Nephron (organoid): ENCODE results near the gene LIN37.

Experiments
- H3K27ac Mint-ChIP-seq, 3 experiments: 2 replicates each; pipeline ENCODE4 v1.8.0; 2020; ENCODE audit warnings: mixed read lengths in 3 of 3, mild to moderate bottlenecking in 2 of 3, moderate library complexity in 1 of 3
- H3K27me3 Mint-ChIP-seq: 2 replicates; pipeline ENCODE4 v1.8.0; 2021; ENCODE audit warnings: low read depth, mild to moderate bottlenecking, moderate library complexity, mixed read lengths
- H3K36me3 Mint-ChIP-seq: 2 replicates; pipeline ENCODE4 v1.8.0; 2020; ENCODE audit warnings: low read depth, mixed read lengths
- H3K4me1 Mint-ChIP-seq: 2 replicates; pipeline ENCODE4 v1.8.0; 2020; ENCODE audit warnings: mixed read lengths
- H3K4me3 Mint-ChIP-seq, 3 experiments: 2 replicates each; pipeline ENCODE4 v1.8.0; 2020; ENCODE audit warnings: mild to moderate bottlenecking in 3 of 3, mixed read lengths in 3 of 3, moderate library complexity in 2 of 3
- H3K9me3 Mint-ChIP-seq: 2 replicates; pipeline ENCODE4 v1.8.0; 2020; ENCODE audit warnings: mixed read lengths
- TF ChIP-seq, protein P1 (sequence below), 3 experiments: fragments of 200-600 bp; sonication (generic); IDR thresholded peaks; one replicate each; pipeline ENCODE4 v1.5.0; 2021; ENCODE audit warnings: antibody characterized with exemption in 3 of 3; ENCODE audit not compliant: unreplicated experiment in 3 of 3

The LIN37 gene

GRCh38 chr19:35734889-35735288 lies 13.5 kb upstream of the LIN37 start:
- TF ChIP-seq, protein P1, sequence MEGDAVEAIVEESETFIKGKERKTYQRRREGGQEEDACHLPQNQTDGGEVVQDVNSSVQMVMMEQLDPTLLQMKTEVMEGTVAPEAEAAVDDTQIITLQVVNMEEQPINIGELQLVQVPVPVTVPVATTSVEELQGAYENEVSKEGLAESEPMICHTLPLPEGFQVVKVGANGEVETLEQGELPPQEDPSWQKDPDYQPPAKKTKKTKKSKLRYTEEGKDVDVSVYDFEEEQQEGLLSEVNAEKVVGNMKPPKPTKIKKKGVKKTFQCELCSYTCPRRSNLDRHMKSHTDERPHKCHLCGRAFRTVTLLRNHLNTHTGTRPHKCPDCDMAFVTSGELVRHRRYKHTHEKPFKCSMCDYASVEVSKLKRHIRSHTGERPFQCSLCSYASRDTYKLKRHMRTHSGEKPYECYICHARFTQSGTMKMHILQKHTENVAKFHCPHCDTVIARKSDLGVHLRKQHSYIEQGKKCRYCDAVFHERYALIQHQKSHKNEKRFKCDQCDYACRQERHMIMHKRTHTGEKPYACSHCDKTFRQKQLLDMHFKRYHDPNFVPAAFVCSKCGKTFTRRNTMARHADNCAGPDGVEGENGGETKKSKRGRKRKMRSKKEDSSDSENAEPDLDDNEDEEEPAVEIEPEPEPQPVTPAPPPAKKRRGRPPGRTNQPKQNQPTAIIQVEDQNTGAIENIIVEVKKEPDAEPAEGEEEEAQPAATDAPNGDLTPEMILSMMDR (IDR thresholded peaks at IDR 0.05; ENCODE audit: unreplicated experiment in 3 of 3), result no peak
- H3K36me3 Mint-ChIP-seq, result peaks cover 46% of the 10 kb centered on the region

DNA sequence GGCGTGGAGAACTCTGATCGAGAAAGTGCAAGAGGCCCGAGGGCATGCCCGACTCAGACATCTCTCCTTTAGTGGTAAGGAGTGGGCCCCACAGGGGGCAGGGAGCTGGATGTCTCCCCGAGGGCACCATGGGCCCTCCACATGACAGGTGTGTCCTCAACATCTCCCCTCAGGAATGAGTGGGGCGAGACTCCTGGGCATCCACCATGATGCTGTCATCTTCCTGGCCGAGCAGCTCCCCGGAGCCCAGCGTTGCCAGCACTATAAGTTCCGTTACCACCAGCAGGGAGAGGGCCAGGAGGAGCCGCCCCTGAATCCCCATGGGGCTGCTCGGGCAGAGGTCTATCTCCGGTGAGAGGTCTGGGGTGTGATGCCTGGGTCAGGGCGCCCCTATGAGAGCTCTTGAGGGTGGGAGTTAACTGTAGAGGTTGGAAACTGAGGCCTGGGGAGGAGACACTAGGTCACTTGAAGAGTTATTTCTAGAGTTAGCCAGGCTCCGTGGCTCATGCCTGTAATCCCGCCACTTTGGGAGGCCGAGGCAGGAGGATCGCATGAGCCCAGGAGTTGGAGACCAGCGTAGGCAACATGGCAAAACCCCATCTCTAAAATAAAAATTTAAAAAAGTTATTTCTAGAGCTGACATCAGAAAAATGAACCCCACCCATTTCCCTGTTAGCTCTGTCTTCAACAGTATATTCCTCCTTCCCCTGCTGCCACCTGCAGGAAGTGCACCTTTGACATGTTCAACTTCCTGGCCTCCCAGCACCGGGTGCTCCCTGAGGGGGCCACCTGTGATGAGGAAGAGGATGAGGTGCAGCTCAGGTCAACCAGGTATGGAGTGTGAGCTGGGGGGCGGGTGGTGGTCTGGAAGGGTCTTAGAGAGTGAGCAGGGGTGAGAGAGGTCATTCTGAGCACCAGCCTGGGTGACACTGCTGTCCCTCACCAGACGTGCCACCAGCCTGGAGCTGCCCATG lies 11.2 kb upstream of the LIN37 start:
- peak overlapping the region in 1 of 3 experiments; percentile 23 for H3K4me3 Mint-ChIP-seq
- peaks cover 7% of the 10 kb centered on the region for H3K4me1 Mint-ChIP-seq
- peaks cover 30% of the 10 kb centered on the region for H3K36me3 Mint-ChIP-seq
- TF ChIP-seq, protein P1 (IDR thresholded peaks at IDR 0.05; ENCODE audit: unreplicated experiment in 3 of 3), result no peak
- H3K27me3 Mint-ChIP-seq, result peaks cover 7% of the 10 kb centered on the region
- H3K27ac Mint-ChIP-seq, result no peak overlapping the region
- H3K9me3 Mint-ChIP-seq, result no peaks in the 10 kb centered on the region

More at GRCh38 chr19:35734889-35735288, 13.5 kb upstream of the LIN37 start:
- H3K27me3 Mint-ChIP-seq, result peaks cover 7% of the 10 kb centered on the region
- no peak overlapping the region for H3K27ac Mint-ChIP-seq
- no peak overlapping the region for H3K4me3 Mint-ChIP-seq
- no peaks in the 10 kb centered on the region for H3K9me3 Mint-ChIP-seq
- H3K4me1 Mint-ChIP-seq, result no peaks in the 10 kb centered on the region

DNA sequence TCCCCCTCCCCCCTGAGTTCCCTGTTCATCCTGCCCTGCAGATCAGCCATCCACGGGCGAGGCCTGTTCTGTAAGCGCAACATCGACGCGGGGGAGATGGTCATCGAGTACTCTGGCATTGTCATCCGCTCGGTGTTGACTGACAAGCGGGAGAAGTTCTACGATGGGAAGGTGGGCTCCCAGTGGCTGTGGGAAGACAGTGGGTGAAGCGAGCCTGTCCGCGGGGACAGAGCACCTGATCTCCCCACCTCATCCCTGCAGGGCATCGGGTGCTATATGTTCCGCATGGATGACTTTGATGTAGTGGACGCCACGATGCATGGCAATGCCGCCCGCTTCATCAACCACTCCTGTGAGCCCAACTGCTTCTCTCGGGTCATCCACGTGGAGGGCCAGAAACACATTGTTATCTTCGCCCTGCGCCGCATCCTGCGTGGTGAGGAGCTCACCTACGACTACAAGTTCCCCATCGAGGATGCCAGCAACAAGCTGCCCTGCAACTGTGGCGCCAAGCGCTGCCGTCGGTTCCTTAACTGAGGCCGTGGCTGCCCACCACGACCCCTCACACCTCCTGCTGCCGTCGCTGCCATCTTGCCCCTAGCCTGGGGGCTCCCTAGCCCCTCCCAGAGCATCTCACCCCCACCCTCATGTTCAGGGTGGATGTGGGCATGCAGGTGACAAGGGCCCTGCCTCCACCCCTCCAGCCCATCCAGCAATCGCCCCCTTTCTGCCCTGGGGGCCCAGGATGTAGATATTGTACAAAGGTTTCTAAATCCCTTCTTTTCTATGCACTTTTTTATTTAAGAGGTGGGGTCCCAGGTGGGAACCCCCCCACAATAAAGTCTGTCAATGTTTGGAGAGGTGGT lies 10.1 kb upstream of the LIN37 start:
- peaks cover 10% of the 10 kb centered on the region for H3K4me1 Mint-ChIP-seq
- TF ChIP-seq, protein P1 (IDR thresholded peaks at IDR 0.05; ENCODE audit: unreplicated experiment in 3 of 3), result no peak
- H3K9me3 Mint-ChIP-seq, result no peaks in the 10 kb centered on the region
- no peak overlapping the region for H3K27ac Mint-ChIP-seq
- H3K27me3 Mint-ChIP-seq, result peaks cover 7% of the 10 kb centered on the region
- peaks cover 30% of the 10 kb centered on the region for H3K36me3 Mint-ChIP-seq
- H3K4me3 Mint-ChIP-seq, result peak overlapping the region; percentile 23 to 76 (median 67)

DNA sequence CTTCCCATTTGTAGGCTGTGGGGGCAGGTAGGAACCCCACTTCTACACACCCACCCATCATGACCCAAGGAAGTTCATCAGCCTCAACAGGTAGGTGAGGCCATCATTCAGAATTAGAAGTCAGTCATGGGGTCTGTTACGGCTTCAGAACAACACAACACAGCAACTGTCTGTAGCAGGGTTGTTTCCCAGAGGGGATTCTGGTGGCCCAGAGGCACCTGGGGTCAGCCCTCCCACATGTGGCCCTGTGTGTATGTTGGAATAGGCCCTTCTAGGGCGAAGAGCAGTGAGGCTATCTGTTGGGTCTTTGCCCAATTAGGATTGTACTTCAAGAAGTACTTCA lies 9.5 kb upstream of the LIN37 start:
- Mint-ChIP-seq H3K27me3 (peaks cover 7% of the 10 kb centered on the region), H3K4me1 (peaks cover 10% of the 10 kb centered on the region), H3K27ac (no peak overlapping the region), H3K4me3 (peak overlapping the region; percentile 23 to 76 (median 67)), H3K36me3 (peaks cover 29% of the 10 kb centered on the region), H3K9me3 (no peaks in the 10 kb centered on the region)
- TF ChIP-seq, protein P1 (IDR thresholded peaks at IDR 0.05; ENCODE audit: unreplicated experiment in 3 of 3), result no peak

DNA sequence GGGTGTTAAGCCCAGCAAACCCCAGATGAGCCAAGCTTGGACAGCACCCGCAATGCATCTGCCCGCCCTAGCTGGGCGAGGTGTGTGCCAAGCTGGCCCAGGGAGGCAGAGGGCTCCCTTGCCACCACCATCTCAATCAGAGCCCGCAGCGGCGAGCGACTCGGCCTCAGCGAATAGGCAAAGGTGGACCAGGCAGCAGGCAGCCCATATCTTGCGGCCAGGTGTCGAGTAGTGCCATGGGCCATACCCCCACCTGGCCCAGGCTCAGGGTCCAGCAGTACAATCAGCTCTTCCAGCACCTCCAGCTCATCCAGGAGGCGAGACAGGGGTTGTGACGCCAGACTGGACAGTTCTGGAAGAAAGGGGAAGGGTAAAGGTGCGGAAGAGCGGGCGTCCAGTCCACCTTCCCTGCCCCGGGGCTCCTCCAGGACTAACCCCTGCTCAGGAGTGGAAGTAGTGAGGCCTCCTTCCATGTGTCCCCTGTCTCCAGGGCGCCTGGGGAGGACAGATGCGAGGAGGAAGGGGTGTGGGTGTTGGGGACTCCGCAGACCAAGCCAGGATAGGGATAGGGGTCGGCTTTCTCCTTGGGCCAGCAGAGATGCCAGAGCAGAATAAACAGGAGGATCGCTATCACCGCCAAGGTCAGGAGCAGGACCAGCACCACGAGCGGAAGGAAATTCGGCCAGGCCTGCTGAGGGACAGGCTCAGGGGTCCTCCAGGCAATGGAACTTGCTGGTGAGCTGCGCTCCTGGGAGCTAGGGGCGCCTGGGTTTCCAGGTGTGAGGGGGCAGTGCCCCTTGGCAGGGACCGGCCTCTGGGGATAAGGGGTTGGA lies 8.9 kb upstream of the LIN37 start:
- no peak overlapping the region for H3K27ac Mint-ChIP-seq
- TF ChIP-seq, protein P1 (IDR thresholded peaks at IDR 0.05; ENCODE audit: unreplicated experiment in 3 of 3), result no peak
- H3K9me3 Mint-ChIP-seq, result no peaks in the 10 kb centered on the region
- peak overlapping the region; percentile 66 to 76 (median 67) for H3K4me3 Mint-ChIP-seq
- H3K27me3 Mint-ChIP-seq, result peaks cover 7% of the 10 kb centered on the region
- H3K36me3 Mint-ChIP-seq, result peaks cover 22% of the 10 kb centered on the region
- H3K4me1 Mint-ChIP-seq, result peaks cover 13% of the 10 kb centered on the region
